ENCODE results near the gene ETV2.

- TF ChIP-seq CTCF (IDR thresholded peaks at IDR 0.05; ENCODE audit: low read depth, low read length, poor library complexity, severe bottlenecking) = no peak
- no peak for TF ChIP-seq EZH2phosphoT487 (IDR thresholded peaks at IDR 0.05; ENCODE audit: borderline replicate concordance, low read length)
These were observed 28.0 kb upstream of the ETV2 start for GRCh38 chr19:35613574-35613973.
